Measurements from ENCODE around the gene SEMA3B. TPM values are rescaled to one million over a fixed set of nuclear protein-coding genes. Genes with fewer than 3 reads are reported as not detected.
A peak's percentile ranks its signal among the peaks of the same experiment; 100 is the strongest.
"Not testable (repeated sequence)": the region's sequence is repeated elsewhere in the genome, so short reads cannot be mapped to it uniquely, and the experiment has no call there.

SEMA3B gene
- 2.8 TPM for polyA plus RNA-seq (2013, experiment 1 of 2)
- polyA plus RNA-seq (2013, experiment 2 of 2), result 3.6 TPM

DNA sequence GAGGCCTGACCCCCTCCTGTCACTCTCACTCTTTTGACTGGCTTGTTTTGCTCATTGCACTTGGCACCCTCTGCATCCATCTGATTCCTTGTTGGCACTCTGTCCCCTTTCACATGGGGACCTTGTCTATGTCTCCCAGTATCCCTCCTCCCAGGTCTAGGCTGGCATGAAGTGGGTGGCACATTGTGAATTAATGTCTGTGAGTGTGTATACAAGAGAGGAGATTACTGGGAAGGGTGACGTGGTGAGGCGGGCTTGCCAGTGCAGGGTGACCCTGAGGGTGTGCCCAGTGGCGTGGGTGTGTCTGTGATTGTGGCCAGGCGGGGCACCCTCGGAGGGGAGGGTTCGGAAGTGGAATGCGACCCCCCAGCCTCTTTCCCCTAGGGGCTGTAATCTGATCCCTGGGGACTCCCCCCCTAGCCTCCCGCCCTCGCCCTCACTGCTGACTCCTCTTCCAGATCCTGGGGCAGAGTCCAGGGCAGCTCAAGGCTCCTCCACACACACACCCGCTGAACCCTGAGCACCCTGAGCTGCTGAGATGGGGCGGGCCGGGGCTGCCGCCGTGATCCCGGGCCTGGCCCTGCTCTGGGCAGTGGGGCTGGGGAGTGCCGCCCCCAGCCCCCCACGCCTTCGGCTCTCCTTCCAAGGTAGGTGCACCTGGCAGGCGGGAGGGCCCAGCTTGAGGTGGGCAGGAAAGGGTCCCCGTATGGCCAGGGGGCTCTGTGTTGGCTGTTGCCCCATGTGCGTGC is at the start of gene SEMA3B:
Gene SEMA3B, plus strand, starts transcription at position 445 of the 749 bp plus-strand sequence. Its CDS starts 94 bp downstream, at position 539.
- Histone ChIP-seq H3K9me3 (ENCODE audit: insufficient read depth, low read depth, low read length) (no peaks in the 10 kb centered on the region), H3K9ac (ENCODE audit: low read depth, low read length) (peak within 1 kb of the TSS; percentile 11; the same call in 1 of the 2 replicates), H3K36me3 (ENCODE audit: insufficient read depth, low read length) (no peaks in the 10 kb centered on the region), H3K27me3 (ENCODE audit: insufficient read depth, low read length) (peaks cover 10% of the 10 kb centered on the region), H3K4me3 (ENCODE audit: low read length) (no peak within 1 kb of the TSS), H3K27ac (ENCODE audit: low read depth, low read length) (no peak within 1 kb of the TSS), H3K4me1 (ENCODE audit: insufficient read depth, low read length) (peaks cover 37% of the 10 kb centered on the region)
- WGBS, result 64% methylated on average over 21 of the region's 21 CpGs

DNA sequence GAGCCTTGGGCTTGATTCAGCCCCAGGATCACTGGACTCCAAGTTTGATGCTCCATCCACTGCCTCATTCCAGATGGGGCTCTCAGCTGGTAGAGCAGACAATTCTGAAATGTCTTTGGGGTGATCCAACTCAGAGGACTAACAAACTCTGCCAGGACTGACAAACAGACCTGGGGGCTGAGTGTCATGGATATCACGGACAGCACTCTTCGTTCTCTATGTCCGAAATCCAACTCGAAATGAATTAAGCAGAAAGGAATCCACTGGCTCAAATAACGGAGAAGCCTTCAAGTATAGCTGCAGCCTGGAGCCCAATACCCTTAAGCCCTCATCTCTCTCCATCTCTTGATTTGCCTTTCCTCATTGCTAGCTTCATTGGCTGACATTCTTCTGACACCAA is 49.7 kb upstream of the SEMA3B start:
- no peaks in the 10 kb centered on the region for H3K27me3 ChIP-seq (ENCODE audit: insufficient read depth, low read length)
- no peaks in the 10 kb centered on the region for H3K9me3 ChIP-seq (ENCODE audit: insufficient read depth, low read depth, low read length)
- H3K9ac ChIP-seq (ENCODE audit: low read depth, low read length), result no peak overlapping the region
- 90% methylated on average over 5 of the region's 5 CpGs for WGBS
- no peak overlapping the region for H3K27ac ChIP-seq (ENCODE audit: low read depth, low read length)
- H3K36me3 ChIP-seq (ENCODE audit: insufficient read depth, low read length), result no peaks in the 10 kb centered on the region
- no peaks in the 10 kb centered on the region for H3K4me1 ChIP-seq (ENCODE audit: insufficient read depth, low read length)
- no peak overlapping the region for H3K4me3 ChIP-seq (ENCODE audit: low read length)

- Histone ChIP-seq H3K9ac (ENCODE audit: low read depth, low read length) (no peak overlapping the region), H3K36me3 (ENCODE audit: insufficient read depth, low read length) (no peaks in the 10 kb centered on the region), H3K27me3 (ENCODE audit: insufficient read depth, low read length) (no peaks in the 10 kb centered on the region), H3K4me3 (ENCODE audit: low read length) (no peak overlapping the region), H3K9me3 (ENCODE audit: insufficient read depth, low read depth, low read length) (no peaks in the 10 kb centered on the region), H3K27ac (ENCODE audit: low read depth, low read length) (no peak overlapping the region), H3K4me1 (ENCODE audit: insufficient read depth, low read length) (no peaks in the 10 kb centered on the region)
- WGBS, result 87% methylated on average over 6 of the region's 6 CpGs
These were observed 48.8 kb upstream of the SEMA3B start for GRCh38 chr3:50220109-50220508.

GRCh38 chr3:50221051-50221410 is 47.9 kb upstream of the SEMA3B start:
- Histone ChIP-seq H3K27ac (ENCODE audit: low read depth, low read length) (no peak overlapping the region), H3K4me1 (ENCODE audit: insufficient read depth, low read length) (no peaks in the 10 kb centered on the region), H3K4me3 (ENCODE audit: low read length) (no peak overlapping the region), H3K27me3 (ENCODE audit: insufficient read depth, low read length) (no peaks in the 10 kb centered on the region), H3K36me3 (ENCODE audit: insufficient read depth, low read length) (no peaks in the 10 kb centered on the region), H3K9ac (ENCODE audit: low read depth, low read length) (no peak overlapping the region), H3K9me3 (ENCODE audit: insufficient read depth, low read depth, low read length) (no peaks in the 10 kb centered on the region)
- 89% methylated on average over 3 of the region's 4 CpGs for WGBS

DNA sequence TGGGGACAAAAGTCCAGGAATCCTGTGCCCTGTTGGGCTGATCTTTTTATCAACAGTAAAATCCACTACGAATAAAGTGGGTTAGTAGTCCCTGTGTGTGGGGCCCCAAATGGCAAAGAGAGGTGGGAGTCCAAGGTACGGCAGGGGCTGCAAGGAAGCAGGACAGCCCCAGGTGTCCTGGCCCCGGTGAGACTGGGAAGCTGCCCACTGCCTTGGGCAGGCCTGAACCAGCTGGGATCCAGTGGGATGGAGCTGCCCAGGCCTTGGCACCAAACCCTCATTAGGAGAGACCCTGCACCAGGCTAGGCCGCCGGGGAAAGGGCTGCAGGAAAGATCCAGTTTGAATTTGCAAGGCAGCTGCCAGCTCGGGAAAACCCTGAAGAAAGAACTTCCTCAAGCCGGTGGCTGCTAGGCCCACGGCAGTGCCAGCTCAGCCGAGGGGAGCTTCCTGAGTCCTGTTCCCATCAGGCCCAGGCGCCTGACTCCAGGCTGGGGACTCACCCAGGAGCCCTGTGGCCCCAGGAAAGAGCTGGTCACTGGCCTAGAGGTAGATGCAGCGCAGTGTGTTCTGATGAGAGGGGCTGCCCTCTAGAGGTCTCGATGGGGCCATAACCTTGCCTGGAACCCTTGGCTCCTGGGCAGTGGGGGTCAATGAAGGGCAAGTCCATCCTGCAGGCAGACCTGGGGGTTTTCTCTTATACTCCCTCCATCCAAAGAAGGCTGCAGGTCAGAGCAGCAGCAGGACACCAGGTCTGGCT is 47.4 kb upstream of the SEMA3B start:
- Histone ChIP-seq H3K4me3 (ENCODE audit: low read length) (no peak overlapping the region), H3K27ac (ENCODE audit: low read depth, low read length) (no peak overlapping the region), H3K9me3 (ENCODE audit: insufficient read depth, low read depth, low read length) (no peaks in the 10 kb centered on the region), H3K9ac (ENCODE audit: low read depth, low read length) (no peak overlapping the region), H3K27me3 (ENCODE audit: insufficient read depth, low read length) (peaks cover 3% of the 10 kb centered on the region; the same call in 1 of the 2 replicates), H3K4me1 (ENCODE audit: insufficient read depth, low read length) (no peaks in the 10 kb centered on the region), H3K36me3 (ENCODE audit: insufficient read depth, low read length) (no peaks in the 10 kb centered on the region)
- 75% methylated on average over 12 of the region's 12 CpGs for WGBS

DNA sequence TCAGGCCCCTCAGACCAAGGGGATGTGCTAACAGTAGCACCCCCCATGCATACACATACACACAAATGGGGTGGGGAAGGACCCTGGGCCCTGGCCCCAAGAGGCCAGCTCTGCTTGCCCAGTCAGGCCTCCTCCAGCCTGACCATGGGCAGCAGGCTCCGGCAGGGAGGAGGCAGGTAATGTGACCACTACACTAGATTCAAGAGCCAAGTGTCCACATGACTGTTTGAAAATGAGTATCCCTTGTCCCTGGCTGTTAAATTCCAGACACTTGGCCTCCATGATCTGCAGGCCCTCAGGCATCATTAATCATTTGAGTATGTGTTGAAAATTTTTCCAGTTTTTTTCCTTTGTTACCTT is 46.8 kb upstream of the SEMA3B start:
- WGBS, result 87% methylated on average over 1 of the region's 1 CpG

GRCh38 chr3:50224639-50225038 is 44.3 kb upstream of the SEMA3B start:
- H3K4me3 ChIP-seq (ENCODE audit: low read length), result no peak overlapping the region
- WGBS, result 71% methylated on average over 5 of the region's 5 CpGs

More for the DNA sequence above, 46.8 kb upstream of the SEMA3B start:
- H3K4me1 ChIP-seq (ENCODE audit: insufficient read depth, low read length), result no peaks in the 10 kb centered on the region
- H3K36me3 ChIP-seq (ENCODE audit: insufficient read depth, low read length), result no peaks in the 10 kb centered on the region
- peaks cover 9% of the 10 kb centered on the region for H3K27me3 ChIP-seq (ENCODE audit: insufficient read depth, low read length)
- no peak overlapping the region for H3K9ac ChIP-seq (ENCODE audit: low read depth, low read length)
- H3K4me3 ChIP-seq (ENCODE audit: low read length), result no peak overlapping the region
- H3K9me3 ChIP-seq (ENCODE audit: insufficient read depth, low read depth, low read length), result no peaks in the 10 kb centered on the region
- H3K27ac ChIP-seq (ENCODE audit: low read depth, low read length), result no peak overlapping the region

DNA sequence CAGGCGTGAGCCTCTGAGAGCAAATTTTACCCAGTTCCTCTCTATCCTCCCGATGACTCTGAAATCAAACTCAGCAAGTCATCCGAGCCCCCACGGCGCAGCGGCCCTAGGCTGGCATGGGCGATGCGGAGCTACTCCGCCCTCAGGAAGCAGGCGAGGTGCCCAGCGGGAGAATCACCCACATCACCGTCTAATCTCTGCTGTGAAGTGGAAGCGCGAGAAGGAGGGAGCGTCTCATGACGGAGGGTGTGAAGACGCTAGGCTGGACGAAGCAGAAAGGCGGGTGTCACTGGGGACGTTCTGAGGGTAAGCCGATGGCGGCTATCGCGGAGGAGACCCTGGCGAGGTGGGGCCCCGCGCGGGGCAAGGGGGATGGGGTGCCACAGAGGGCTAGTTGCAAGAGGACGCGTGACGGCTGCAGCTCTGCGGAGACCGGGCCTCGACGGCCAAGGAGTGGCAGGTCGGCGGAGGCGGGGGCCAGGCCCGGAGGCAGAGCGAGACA is 42.0 kb upstream of the SEMA3B start:
- Histone ChIP-seq H3K27me3 (ENCODE audit: insufficient read depth, low read length) (peaks cover 9% of the 10 kb centered on the region), H3K27ac (ENCODE audit: low read depth, low read length) (no peak overlapping the region), H3K9ac (ENCODE audit: low read depth, low read length) (peak overlapping the region; percentile 60; the same call in 1 of the 2 replicates), H3K9me3 (ENCODE audit: insufficient read depth, low read depth, low read length) (no peaks in the 10 kb centered on the region), H3K4me3 (ENCODE audit: low read length) (peak overlapping the region; percentile 86), H3K4me1 (ENCODE audit: insufficient read depth, low read length) (peaks cover 12% of the 10 kb centered on the region), H3K36me3 (ENCODE audit: insufficient read depth, low read length) (no peaks in the 10 kb centered on the region)
- 2% methylated on average over 40 of the region's 40 CpGs for WGBS

More at GRCh38 chr3:50224639-50225038, 44.3 kb upstream of the SEMA3B start:
- Histone ChIP-seq H3K27ac (ENCODE audit: low read depth, low read length) (no peak overlapping the region), H3K27me3 (ENCODE audit: insufficient read depth, low read length) (peaks cover 9% of the 10 kb centered on the region), H3K9ac (ENCODE audit: low read depth, low read length) (no peak overlapping the region), H3K36me3 (ENCODE audit: insufficient read depth, low read length) (no peaks in the 10 kb centered on the region), H3K9me3 (ENCODE audit: insufficient read depth, low read depth, low read length) (no peaks in the 10 kb centered on the region), H3K4me1 (ENCODE audit: insufficient read depth, low read length) (peaks cover 12% of the 10 kb centered on the region)

DNA sequence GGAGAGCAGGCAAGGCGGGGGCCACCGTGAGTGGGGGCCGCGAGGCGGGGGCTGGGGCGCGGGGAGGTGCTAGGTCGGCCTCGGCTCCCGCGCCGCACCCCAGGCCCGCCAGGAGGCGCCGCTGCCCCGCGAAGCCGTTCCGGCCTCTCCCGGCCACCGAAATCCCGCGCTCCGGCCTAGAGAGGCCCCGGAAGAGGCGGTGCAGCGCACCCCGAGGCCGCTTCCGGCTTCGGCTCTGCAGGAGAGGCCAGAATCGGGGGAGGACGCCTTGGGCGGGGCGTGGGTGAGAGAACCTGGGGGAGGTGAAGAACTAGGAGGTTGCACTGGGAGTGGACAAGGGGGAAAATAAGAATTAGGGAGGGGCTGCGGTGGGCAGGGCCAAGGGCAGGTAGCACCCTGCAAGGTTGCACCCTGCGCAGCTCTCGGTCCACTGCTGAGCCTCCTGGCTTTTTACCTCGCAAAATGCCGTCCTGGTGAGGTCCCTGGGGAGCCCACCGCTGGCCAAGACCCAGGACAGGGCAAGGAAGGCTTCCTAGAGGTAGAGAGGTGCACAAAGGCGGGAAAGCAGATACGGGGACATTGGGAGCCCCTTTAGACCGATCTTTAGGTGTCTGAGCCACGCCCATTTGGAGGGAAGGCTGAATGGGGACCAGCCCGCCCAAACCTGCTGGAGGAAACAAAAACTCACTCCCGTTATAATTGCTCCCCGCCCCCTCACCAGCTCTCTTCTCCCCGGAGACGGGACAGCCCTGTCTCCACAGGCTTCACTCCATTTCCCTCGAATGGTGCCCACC is 41.4 kb upstream of the SEMA3B start:
- H3K9me3 ChIP-seq (ENCODE audit: insufficient read depth, low read depth, low read length), result no peaks in the 10 kb centered on the region
- peaks cover 9% of the 10 kb centered on the region for H3K27me3 ChIP-seq (ENCODE audit: insufficient read depth, low read length)
- peak overlapping the region; percentile 88 for H3K27ac ChIP-seq (ENCODE audit: low read depth, low read length)
- no peaks in the 10 kb centered on the region for H3K36me3 ChIP-seq (ENCODE audit: insufficient read depth, low read length)
- peak overlapping the region; percentile 86 for H3K4me3 ChIP-seq (ENCODE audit: low read length)
- under 1% methylated on average over 51 of the region's 51 CpGs for WGBS
- peak overlapping the region; percentile 91 for H3K9ac ChIP-seq (ENCODE audit: low read depth, low read length)
- H3K4me1 ChIP-seq (ENCODE audit: insufficient read depth, low read length), result peaks cover 12% of the 10 kb centered on the region

- H3K4me1 ChIP-seq (ENCODE audit: insufficient read depth, low read length), result peaks cover 12% of the 10 kb centered on the region
- not testable (repeated sequence) for H3K27me3 ChIP-seq (ENCODE audit: insufficient read depth, low read length); H3K36me3 ChIP-seq (ENCODE audit: insufficient read depth, low read length); H3K9me3 ChIP-seq (ENCODE audit: insufficient read depth, low read depth, low read length)
- H3K27ac ChIP-seq (ENCODE audit: low read depth, low read length), result peak overlapping the region; percentile 88
- peak overlapping the region; percentile 86 for H3K4me3 ChIP-seq (ENCODE audit: low read length)
- WGBS, result 33% methylated on average over 15 of the region's 15 CpGs
- peak overlapping the region; percentile 91 for H3K9ac ChIP-seq (ENCODE audit: low read depth, low read length)
These were observed 40.7 kb upstream of the SEMA3B start for GRCh38 chr3:50228184-50228763.
